ENCODE measurements around the gene IRGQ. TPM values are rescaled to one million over a fixed set of nuclear protein-coding genes. Genes with fewer than 3 reads are reported as not detected.
A peak's percentile ranks its signal among the peaks of the same experiment; 100 is the strongest.

IRGQ gene
- total and polyA plus RNA-seq, 8 donors, result 4.3 to 14.7 (median 9.3) TPM

GRCh38 chr19:43641333-43641732, 45.4 kb upstream of the IRGQ start:
- TF ChIP-seq CTCF (IDR thresholded peaks at IDR 0.05), result no peak
- intact Hi-C loops (cut with DNase I), result loop anchor here in 1 of 3 donors (10.0 kb wide), 1 partner anchor 87 kb away; no protein-coding TSS in a partner anchor
- Histone ChIP-seq H3K9me3 (no peaks in the 10 kb centered on the region), H3K27ac (no peak overlapping the region), H3K36me3 (no peaks in the 10 kb centered on the region), H3K4me1 (no peaks in the 10 kb centered on the region), H3K27me3 (no peaks in the 10 kb centered on the region), H3K4me3 (no peak overlapping the region)
- FAIRE-seq (no peak), DNase-seq (no peak), ATAC-seq (no peak)
- WGBS, 2 donors, result 72 to 76% methylated on average over 2 of the region's 2 CpGs

- H3K9me3 ChIP-seq, result no peaks in the 10 kb centered on the region
- no peaks in the 10 kb centered on the region for H3K27me3 ChIP-seq
- no peaks in the 10 kb centered on the region for H3K36me3 ChIP-seq
- ATAC-seq (peak in 3 of 4 donors; percentile 3 to 10 (median 8)), FAIRE-seq (no peak), DNase-seq (no peak)
- 6 to 12% methylated on average over 9 of the region's 9 CpGs for WGBS, 2 donors
- no peak for TF ChIP-seq CTCF (IDR thresholded peaks at IDR 0.05)
- no peak overlapping the region for H3K27ac ChIP-seq
- H3K4me1 ChIP-seq, result no peaks in the 10 kb centered on the region
- H3K4me3 ChIP-seq, result peak overlapping the region in 3 of 4 donors; percentile 26 to 53 (median 52)
- intact Hi-C loops (cut with DNase I), result loop anchor here in 1 of 3 donors (10.0 kb wide), 1 partner anchor 86 kb away; no protein-coding TSS in a partner anchor
These were observed 44.5 kb upstream of the IRGQ start for GRCh38 chr19:43640424-43640757.

GRCh38 chr19:43639519-43640423, 43.8 kb upstream of the IRGQ start, which contains the start of gene CADM4:
Gene CADM4 (minus strand): TSS chr19:43639850. CDS start chr19:43639790, 60 bp downstream.
- ATAC-seq (peak; percentile 87 to 93 (median 89)), FAIRE-seq (no peak), DNase-seq (peak; percentile 41 to 82 (median 58))
- intact Hi-C loops (cut with DNase I), result loop anchor here in 1 of 3 donors (10.0 kb wide), 1 partner anchor 85 kb away; no protein-coding TSS in a partner anchor
- H3K4me1 ChIP-seq, result no peaks in the 10 kb centered on the region
- no peaks in the 10 kb centered on the region for H3K36me3 ChIP-seq
- peak within 1 kb of the TSS; percentile 26 to 53 (median 47) for H3K4me3 ChIP-seq
- no peak within 1 kb of the TSS for H3K27ac ChIP-seq
- H3K27me3 ChIP-seq, result no peaks in the 10 kb centered on the region
- H3K9me3 ChIP-seq, result no peaks in the 10 kb centered on the region
- TF ChIP-seq CTCF (IDR thresholded peaks at IDR 0.05), result no peak
- 0 to 1% methylated on average over 68 to 109 of the region's 110 CpGs for WGBS, 2 donors

GRCh38 chr19:43638995-43639518, 43.1 kb upstream of the IRGQ start:
- Histone ChIP-seq H3K27me3 (no peaks in the 10 kb centered on the region), H3K9me3 (no peaks in the 10 kb centered on the region), H3K27ac (no peak overlapping the region), H3K36me3 (no peaks in the 10 kb centered on the region), H3K4me3 (peak overlapping the region; percentile 12 to 52 (median 34)), H3K4me1 (no peaks in the 10 kb centered on the region)
- intact Hi-C loops (cut with DNase I), result no loop called here
- FAIRE-seq, result no peak
- no peak for ATAC-seq
- no peak for TF ChIP-seq CTCF (IDR thresholded peaks at IDR 0.05)
- 8 to 13% methylated on average over 8 to 18 of the region's 18 CpGs for WGBS, 2 donors
- DNase-seq, result peak in 1 of 6 donors; percentile 74

Data from pancreas (tissue), 10 donors.